ENCODE results near the gene HPRT1.

DNA sequence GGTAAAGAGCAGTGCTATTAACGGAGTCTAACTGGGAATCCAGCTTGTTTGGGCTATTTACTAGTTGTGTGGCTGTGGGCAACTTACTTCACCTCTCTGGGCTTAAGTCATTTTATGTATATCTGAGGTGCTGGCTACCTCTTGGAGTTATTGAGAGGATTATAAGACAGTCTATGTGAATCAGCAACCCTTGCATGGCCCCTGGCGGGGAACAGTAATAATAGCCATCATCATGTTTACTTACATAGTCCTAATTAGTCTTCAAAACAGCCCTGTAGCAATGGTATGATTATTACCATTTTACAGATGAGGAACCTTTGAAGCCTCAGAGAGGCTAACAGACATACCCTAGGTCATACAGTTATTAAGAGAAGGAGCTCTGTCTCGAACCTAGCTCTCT lies 1.5 kb downstream of the HPRT1 start:
- TF ChIP-seq POLR2AphosphoS5 (IDR thresholded peaks at IDR 0.05) (no peak), POLR2A (IDR thresholded peaks at IDR 0.05) (no peak)
- TF ChIP-seq, protein P1, sequence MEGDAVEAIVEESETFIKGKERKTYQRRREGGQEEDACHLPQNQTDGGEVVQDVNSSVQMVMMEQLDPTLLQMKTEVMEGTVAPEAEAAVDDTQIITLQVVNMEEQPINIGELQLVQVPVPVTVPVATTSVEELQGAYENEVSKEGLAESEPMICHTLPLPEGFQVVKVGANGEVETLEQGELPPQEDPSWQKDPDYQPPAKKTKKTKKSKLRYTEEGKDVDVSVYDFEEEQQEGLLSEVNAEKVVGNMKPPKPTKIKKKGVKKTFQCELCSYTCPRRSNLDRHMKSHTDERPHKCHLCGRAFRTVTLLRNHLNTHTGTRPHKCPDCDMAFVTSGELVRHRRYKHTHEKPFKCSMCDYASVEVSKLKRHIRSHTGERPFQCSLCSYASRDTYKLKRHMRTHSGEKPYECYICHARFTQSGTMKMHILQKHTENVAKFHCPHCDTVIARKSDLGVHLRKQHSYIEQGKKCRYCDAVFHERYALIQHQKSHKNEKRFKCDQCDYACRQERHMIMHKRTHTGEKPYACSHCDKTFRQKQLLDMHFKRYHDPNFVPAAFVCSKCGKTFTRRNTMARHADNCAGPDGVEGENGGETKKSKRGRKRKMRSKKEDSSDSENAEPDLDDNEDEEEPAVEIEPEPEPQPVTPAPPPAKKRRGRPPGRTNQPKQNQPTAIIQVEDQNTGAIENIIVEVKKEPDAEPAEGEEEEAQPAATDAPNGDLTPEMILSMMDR (IDR thresholded peaks at IDR 0.05): no peak
